GM18873 (cell line): ENCODE measurements around the gene TMEM273.
"Not testable (repeated sequence)": the region's sequence is repeated elsewhere in the genome, so short reads cannot be mapped to it uniquely, and the experiment has no call there.

ENCODE experiments used
- ATAC-seq: cut with Tn5 transposase; IDR thresholded peaks from one replicate; pipeline ENCODE4 v1.9.1; 2021; ENCODE audit warnings: mild to moderate bottlenecking, moderate library complexity, moderate number of reproducible peaks; ENCODE audit not compliant: unreplicated experiment, low FRiP score

The TMEM273 gene

GRCh38 chr10:49207113-49207512 lies 18.9 kb upstream of the TMEM273 start:
- peak; percentile 70 for ATAC-seq

- ATAC-seq, result no peak
These were observed 17.0 kb upstream of the TMEM273 start for GRCh38 chr10:49205206-49205605.

GRCh38 chr10:49204119-49204518 lies 15.9 kb upstream of the TMEM273 start:
- ATAC-seq, result no peak

- ATAC-seq, result no peak
These were observed 14.1 kb upstream of the TMEM273 start for GRCh38 chr10:49202266-49202665.

GRCh38 chr10:49200854-49201253 lies 12.7 kb upstream of the TMEM273 start:
- no peak for ATAC-seq

- ATAC-seq, result no peak
These were observed 9.0 kb upstream of the TMEM273 start for GRCh38 chr10:49197171-49197570.

- not testable (repeated sequence) for ATAC-seq
These were observed 7.7 kb upstream of the TMEM273 start for GRCh38 chr10:49195864-49196263.

- ATAC-seq, result no peak
These were observed 6.2 kb upstream of the TMEM273 start for GRCh38 chr10:49194212-49194920.

GRCh38 chr10:49191349-49191748 lies 3.2 kb upstream of the TMEM273 start:
- ATAC-seq, result no peak

- no peak for ATAC-seq
These were observed 1.2 kb upstream of the TMEM273 start for GRCh38 chr10:49189422-49189821.

- no peak for ATAC-seq
These were observed 1.1 kb downstream of the TMEM273 start for GRCh38 chr10:49187044-49187484.

- no peak for ATAC-seq
These were observed 1.6 kb downstream of the TMEM273 start for GRCh38 chr10:49186613-49187012.

GRCh38 chr10:49185213-49185612 lies 3.0 kb downstream of the TMEM273 start:
- ATAC-seq, result no peak

- no peak for ATAC-seq
These were observed 3.5 kb downstream of the TMEM273 start for GRCh38 chr10:49184642-49185111.

GRCh38 chr10:49183596-49184542 lies 4.3 kb downstream of the TMEM273 start:
- no peak for ATAC-seq

- no peak for ATAC-seq
These were observed 5.4 kb downstream of the TMEM273 start for GRCh38 chr10:49182776-49183175.

GRCh38 chr10:49180444-49180860 lies 7.7 kb downstream of the TMEM273 start:
- ATAC-seq, result no peak

GRCh38 chr10:49179699-49180443 lies 8.3 kb downstream of the TMEM273 start:
- ATAC-seq, result no peak

GRCh38 chr10:49178489-49179471 lies 9.4 kb downstream of the TMEM273 start:
- ATAC-seq, result no peak
